IPS-18a (cell line): Measurements from ENCODE around the gene ADGRE3.
"Not testable (repeated sequence)": the region's sequence is repeated elsewhere in the genome, so short reads cannot be mapped to it uniquely, and the experiment has no call there.

Experiments
- H3K27ac ChIP-seq: one replicate; pipeline ENCODE4 v1.5.1; 2013; ENCODE audit warnings: low read length
- H3K27me3 ChIP-seq: one replicate; pipeline ENCODE4 v1.6.1; 2013; ENCODE audit warnings: mild to moderate bottlenecking, low read length; ENCODE audit not compliant: control insufficient read depth, insufficient read depth
- H3K36me3 ChIP-seq: one replicate; pipeline ENCODE4 v1.6.1; 2013; ENCODE audit warnings: low read depth, low read length; ENCODE audit not compliant: control insufficient read depth
- H3K4me1 ChIP-seq: one replicate; pipeline ENCODE4 v1.6.1; 2013; ENCODE audit warnings: low read depth, low read length; ENCODE audit not compliant: control insufficient read depth
- H3K4me3 ChIP-seq: one replicate; pipeline ENCODE4 v1.5.1; 2013; ENCODE audit warnings: low read length
- H3K9ac ChIP-seq: one replicate; pipeline ENCODE4 v1.6.1; 2013; ENCODE audit warnings: mild to moderate bottlenecking, low read length, moderate library complexity
- H3K9me3 ChIP-seq: one replicate; pipeline ENCODE4 v1.6.1; 2013; ENCODE audit warnings: low read depth, low read length; ENCODE audit not compliant: control insufficient read depth

The ADGRE3 gene

DNA sequence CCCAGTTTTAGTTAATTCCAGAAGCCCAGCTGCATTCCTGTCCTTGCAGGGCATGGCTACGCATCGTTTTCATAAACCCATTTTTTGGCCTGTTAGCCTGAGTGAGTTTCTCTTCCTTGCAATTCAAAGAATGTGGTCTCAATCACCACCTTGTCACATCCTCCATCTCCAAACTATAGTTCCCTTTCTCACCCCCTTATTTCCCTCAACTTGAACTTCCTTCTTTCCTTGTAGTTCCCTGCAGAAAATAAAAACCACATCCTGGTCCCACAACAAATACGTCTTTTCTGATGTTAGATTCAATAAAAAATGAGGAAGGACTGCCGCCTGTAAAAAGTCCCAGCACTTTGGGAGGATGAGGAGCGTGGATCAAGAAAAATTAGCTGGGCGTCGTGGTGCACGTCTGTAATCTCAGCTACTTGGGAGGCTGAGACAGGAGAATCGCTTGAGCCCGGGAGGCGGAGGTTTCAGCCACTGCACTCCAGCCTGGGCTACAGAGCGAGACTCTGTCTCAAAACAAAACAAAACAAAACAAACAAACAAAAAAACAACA, 13.2 kb downstream of the ADGRE3 start:
- Histone ChIP-seq H3K36me3 (no peaks in the 10 kb centered on the region), H3K4me1 (no peaks in the 10 kb centered on the region), H3K27ac (no peak overlapping the region), H3K9me3 (peaks cover 8% of the 10 kb centered on the region), H3K9ac (no peak overlapping the region), H3K4me3 (no peak overlapping the region), H3K27me3 (no peaks in the 10 kb centered on the region)

DNA sequence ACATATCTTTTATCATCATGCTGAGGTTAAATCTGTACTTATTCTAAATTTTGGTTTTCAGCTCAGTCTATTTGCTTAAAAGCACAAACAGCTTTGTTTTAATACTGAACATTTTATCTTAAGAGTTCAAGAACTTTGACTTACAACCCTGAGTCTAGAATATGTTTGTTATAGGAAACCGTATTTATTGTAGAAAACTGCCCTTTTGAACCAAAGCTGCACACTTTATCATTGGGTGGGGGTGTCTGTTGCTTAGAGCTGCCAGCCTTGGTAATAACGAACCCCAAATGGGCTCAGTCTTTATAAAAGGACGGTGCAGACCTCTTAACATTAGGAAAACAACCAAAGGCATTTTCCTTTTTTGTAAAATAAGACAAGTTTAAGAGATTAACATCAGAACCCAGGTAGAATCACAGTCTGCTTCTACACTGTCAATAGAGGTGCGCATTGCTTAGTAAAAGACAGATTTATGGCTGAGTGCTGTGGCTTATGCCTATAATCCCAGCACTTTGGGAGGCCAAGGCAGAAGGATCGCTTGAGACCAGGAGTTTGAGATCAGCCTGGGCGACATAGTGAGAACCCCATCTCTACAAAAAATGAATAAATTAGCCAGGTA, 14.7 kb downstream of the ADGRE3 start:
- Histone ChIP-seq H3K4me3 (no peak overlapping the region), H3K27me3 (no peaks in the 10 kb centered on the region), H3K4me1 (no peaks in the 10 kb centered on the region), H3K36me3 (no peaks in the 10 kb centered on the region), H3K27ac (no peak overlapping the region), H3K9me3 (peaks cover 10% of the 10 kb centered on the region), H3K9ac (no peak overlapping the region)

DNA sequence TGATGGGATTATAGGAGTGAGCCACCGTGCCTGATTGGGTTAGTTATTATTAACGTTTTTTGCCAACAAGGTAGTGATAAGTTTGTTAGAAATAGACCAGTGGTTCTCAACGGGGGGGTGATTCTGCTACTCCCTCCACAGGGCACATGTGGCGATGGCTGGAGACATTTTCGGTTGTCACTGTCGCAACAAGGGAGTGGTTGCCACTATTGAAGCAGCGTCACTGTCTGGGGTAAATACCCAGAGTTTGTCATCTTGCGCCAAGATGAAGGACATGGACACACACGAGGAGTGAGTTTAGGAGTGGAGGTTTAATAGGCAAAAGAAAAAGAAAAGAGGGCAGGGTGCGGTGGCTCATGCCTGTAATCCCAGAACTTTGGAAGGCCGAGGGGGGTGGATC, 18.9 kb downstream of the ADGRE3 start:
- H3K4me3 ChIP-seq = no peak overlapping the region
- H3K27ac ChIP-seq = no peak overlapping the region
- H3K4me1 ChIP-seq = no peaks in the 10 kb centered on the region
- H3K36me3 ChIP-seq = no peaks in the 10 kb centered on the region
- H3K9me3 ChIP-seq = peaks cover 13% of the 10 kb centered on the region
- H3K9ac ChIP-seq = no peak overlapping the region
- no peaks in the 10 kb centered on the region for H3K27me3 ChIP-seq

DNA sequence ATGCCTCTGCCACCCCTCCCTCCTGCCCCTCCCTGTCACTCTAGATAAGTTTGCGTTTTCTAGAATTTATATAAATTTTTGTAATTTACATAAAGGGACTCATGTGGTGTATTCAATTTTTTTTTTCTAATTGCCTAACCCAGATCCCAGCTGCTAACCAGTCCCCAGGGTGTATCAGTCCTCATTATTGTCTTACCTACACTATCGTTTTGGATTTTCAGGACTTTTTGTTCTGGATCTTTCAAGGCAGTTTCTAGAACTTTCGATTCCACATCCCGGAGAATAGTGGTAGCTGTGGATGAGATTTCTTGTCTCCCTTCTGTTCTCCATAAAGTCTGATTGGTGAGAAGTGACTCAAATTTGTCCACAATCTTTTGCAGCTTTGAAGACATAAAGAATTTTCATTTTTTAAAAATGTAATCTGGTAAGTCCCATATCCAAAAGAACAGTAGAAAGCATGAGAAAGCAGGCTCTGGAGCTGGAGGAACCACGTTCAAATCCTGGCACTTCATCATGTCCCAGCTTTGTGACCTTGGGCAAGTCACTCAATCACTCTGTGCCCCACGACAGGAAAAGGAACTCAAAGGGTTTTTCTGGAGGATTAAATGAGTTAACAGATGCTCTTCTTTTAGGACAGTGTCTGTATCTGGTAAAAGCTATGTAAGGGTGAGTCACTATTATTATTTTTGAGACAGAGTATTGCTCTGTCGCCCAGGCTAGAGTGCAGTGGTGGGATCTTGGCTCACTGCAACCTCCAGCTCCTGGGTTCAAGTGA, 19.7 kb downstream of the ADGRE3 start:
- H3K9ac ChIP-seq = no peak overlapping the region
- H3K4me1 ChIP-seq = no peaks in the 10 kb centered on the region
- H3K27me3 ChIP-seq = no peaks in the 10 kb centered on the region
- H3K4me3 ChIP-seq = no peak overlapping the region
- no peak overlapping the region for H3K27ac ChIP-seq
- H3K9me3 ChIP-seq = peaks cover 8% of the 10 kb centered on the region
- no peaks in the 10 kb centered on the region for H3K36me3 ChIP-seq

DNA sequence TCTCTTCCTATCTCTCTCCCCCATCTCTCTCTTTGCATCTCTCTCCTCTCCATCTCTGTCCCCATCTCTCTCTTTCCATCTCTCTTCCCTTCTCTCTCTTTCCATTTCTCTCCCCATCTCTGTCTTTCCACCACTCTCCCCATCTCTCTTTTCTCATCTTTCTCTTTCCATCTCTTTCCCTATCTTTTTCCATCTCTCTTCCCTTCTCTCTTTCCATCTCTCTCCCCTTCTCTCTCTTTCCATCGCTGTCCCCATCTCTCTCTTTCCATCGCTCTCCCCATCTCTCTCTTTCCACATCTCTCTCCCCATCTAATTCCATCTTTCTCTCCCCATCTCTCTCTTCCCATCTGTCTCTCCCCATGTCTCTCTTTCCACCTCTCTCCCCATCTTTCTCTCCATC, 24.5 kb downstream of the ADGRE3 start:
- Histone ChIP-seq H3K36me3 (no peaks in the 10 kb centered on the region), H3K27ac (no peak overlapping the region), H3K4me1 (no peaks in the 10 kb centered on the region), H3K27me3 (no peaks in the 10 kb centered on the region), H3K9ac (no peak overlapping the region), H3K4me3 (no peak overlapping the region), H3K9me3 (peaks cover 21% of the 10 kb centered on the region)

DNA sequence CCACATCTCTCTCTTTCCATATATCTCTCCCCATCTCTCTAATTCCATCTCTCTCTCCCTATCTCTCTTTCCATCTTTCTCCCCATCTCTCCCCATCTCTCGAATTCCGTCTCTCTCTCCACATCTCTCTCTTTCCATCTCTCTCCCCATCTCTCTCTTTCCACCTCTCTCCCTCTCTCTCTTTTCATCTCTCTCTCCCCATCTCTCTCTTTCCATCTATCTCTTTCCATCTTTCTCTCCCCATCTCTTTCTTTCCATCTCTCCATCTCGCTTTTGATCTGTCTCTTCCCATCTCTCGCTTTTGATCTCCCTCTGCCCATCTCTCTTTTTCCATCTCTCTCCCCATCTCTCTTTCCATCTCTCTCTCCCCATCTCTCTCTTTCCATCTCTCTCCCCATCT, 25.6 kb downstream of the ADGRE3 start:
- Histone ChIP-seq H3K9me3 (peaks cover 24% of the 10 kb centered on the region), H3K4me1 (no peaks in the 10 kb centered on the region), H3K9ac (no peak overlapping the region), H3K4me3 (no peak overlapping the region), H3K27me3 (no peaks in the 10 kb centered on the region), H3K36me3 (no peaks in the 10 kb centered on the region), H3K27ac (no peak overlapping the region)

DNA sequence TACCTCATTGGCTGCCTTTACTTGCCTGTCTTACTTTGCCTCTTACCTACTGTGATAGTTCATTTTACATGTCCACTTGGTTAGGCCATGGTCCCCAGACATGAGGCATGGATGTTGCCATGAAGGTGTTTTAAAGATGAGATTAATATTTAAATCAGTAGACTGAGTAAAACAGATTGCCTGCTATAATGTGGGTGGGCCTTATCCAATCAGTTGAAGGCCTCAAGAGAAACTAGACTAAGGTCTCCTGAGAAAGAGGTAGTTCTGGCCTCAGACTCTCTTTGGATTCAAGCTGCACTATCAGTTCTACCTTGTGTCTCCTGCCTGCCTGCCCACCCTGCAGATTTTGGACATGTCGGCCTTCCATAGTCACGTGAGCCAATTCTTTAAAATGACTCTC, 26.1 kb downstream of the ADGRE3 start:
- Histone ChIP-seq H3K9ac (no peak overlapping the region), H3K27me3 (no peaks in the 10 kb centered on the region), H3K9me3 (peaks cover 22% of the 10 kb centered on the region), H3K4me1 (no peaks in the 10 kb centered on the region), H3K4me3 (no peak overlapping the region), H3K27ac (no peak overlapping the region), H3K36me3 (no peaks in the 10 kb centered on the region)

DNA sequence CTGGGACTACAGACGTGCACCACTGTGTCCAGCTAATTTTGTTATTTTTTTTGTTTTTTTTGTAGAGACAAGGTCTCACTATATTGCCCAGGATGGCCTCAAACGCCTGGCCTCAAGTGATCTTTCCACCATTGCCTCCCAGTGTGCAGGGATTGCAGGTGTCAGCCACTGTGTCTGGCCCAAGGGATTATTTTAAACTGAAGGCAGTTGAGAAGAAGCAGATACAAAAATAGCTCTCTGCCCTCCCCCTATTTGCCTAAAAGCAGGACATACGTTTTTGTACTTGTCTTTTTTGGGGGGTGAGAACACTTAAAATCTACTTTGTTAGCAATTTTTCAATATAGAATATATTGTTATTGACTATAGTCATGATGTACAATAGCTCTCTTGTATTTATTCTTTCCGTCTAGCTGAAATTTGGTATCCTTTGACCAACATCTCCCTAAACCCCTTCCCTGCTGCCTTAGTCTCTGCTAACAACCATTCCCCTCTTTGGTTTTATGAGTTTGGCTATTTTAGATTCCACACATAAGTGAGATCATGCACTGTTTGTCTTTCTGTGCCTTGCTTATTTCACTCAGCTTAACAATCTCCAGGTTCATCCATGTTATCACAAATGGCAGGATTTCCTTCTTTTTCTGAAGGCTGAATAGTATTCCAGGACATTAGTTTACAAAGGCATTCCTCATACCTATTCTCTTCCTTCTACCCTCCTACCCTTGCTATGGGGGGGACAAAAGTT, 34.9 kb downstream of the ADGRE3 start:
- Histone ChIP-seq H3K9me3 (peaks cover 39% of the 10 kb centered on the region), H3K27me3 (no peaks in the 10 kb centered on the region), H3K4me3 (no peak overlapping the region), H3K9ac (no peak overlapping the region), H3K27ac (no peak overlapping the region), H3K4me1 (no peaks in the 10 kb centered on the region), H3K36me3 (no peaks in the 10 kb centered on the region)

DNA sequence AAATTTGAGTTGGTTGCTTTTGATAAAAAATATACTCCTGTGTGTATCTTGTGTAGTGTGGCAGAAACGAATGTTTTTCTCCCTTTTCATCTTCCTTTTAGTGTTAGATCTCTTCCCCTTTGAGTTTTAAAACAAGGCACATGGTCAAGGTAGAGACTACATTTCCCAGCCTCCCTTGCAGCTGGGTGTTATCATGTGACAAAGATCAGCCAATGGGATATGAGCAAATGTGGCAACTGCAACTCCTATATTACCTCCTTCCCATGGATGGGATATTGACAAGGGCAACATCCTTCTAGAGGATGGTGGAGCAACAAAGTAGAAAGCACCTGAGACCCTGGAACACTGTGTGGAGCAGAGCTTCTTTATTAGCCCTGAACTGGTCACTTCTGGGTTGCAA, 42.4 kb downstream of the ADGRE3 start:
- H3K4me3 ChIP-seq = no peak overlapping the region
- H3K27ac ChIP-seq = no peak overlapping the region
- no peaks in the 10 kb centered on the region for H3K27me3 ChIP-seq
- peaks cover 33% of the 10 kb centered on the region for H3K9me3 ChIP-seq
- H3K9ac ChIP-seq = no peak overlapping the region
- H3K36me3 ChIP-seq = no peaks in the 10 kb centered on the region
- H3K4me1 ChIP-seq = no peaks in the 10 kb centered on the region

DNA sequence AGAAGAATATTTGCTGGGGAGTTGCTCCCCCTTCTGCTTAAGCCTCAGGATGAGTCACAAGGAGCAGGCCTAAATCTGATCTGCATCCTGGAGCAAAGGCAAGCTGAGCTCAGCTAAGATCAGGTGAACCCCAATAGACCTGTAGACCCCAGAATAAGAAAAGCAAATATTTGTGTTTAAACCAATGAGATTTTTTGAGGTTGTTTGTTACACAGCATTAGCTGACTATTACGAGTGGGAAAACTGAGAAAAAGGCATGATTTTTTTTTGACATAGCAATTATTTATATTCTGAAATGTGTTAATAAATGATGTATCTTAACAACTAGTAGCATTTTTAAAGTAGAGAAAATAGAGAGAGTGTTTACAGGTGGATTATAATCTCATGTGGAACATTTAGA, 45.1 kb downstream of the ADGRE3 start:
- Histone ChIP-seq H3K36me3 (no peaks in the 10 kb centered on the region), H3K9me3 (peaks cover 37% of the 10 kb centered on the region), H3K27me3 (no peaks in the 10 kb centered on the region), H3K9ac (no peak overlapping the region), H3K4me3 (no peak overlapping the region), H3K4me1 (no peaks in the 10 kb centered on the region), H3K27ac (no peak overlapping the region)

DNA sequence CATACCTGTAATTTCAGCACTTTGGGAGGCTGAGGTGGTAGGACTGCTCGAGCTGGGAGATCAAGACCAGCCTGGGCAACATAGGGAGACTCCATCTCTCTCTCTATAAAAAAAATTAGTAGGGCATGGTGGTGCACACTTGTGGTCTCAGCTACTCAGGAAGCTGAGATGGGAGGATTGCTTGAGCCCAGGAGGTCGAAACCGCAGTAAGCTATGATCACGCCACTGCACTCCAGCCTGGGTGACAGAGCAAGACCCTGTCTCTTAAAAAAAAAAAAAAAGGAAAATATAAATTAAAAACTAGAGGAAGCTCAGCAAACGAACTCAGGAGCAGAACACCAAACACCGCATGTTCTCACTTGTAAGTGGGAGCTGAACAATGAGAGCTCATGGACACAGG, 50.2 kb downstream of the ADGRE3 start:
- not testable (repeated sequence) for H3K36me3 ChIP-seq, H3K27ac ChIP-seq, H3K27me3 ChIP-seq, H3K4me1 ChIP-seq, H3K4me3 ChIP-seq, H3K9ac ChIP-seq
- H3K9me3 ChIP-seq = peaks cover 39% of the 10 kb centered on the region
